ENCODE data around the gene OTOS.

The OTOS gene

DNA sequence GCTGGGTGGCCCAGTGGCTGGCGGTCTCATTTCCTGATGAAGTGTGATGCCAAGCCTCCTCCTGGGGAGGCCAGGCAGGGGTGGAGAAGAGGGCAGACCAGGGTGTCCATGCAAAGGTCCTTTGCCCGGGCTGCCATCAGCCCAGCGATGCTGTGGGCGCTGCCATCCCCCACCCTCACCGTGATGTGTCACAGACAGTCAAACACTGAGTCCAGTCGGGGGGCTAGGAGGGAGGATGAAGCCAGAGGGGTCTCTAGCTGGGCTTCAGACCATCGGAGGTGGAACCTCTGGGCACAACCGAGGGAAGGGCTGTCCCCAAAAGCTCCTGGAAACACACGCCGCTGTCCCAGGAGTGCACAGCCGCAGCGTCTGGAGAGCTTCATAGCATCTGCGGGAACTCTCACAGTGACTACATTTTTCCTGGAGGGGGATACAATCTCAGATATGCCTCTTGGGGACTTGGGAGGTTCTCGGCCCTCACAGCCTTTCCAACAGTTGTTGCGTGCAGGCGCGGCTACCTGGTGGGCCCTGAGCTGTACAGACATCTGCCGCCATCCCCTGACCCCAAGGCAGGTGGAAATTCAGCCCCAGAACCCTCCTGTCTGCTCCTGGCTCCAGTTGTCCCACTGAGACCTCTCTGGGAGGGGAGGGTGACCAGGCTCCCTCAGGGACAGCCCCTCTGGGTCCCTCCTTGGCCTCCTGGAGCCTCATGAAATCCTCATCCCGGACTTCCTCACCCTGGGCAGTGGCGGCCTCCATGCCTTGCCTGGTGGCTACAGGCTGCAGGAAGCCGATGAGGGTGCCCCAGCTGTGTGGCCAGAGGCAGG lies 26.5 kb upstream of the OTOS start:
- no peak for DNase-seq

GRCh38 chr2:240166191-240166590 lies 25.7 kb upstream of the OTOS start:
- no peak for DNase-seq

DNA sequence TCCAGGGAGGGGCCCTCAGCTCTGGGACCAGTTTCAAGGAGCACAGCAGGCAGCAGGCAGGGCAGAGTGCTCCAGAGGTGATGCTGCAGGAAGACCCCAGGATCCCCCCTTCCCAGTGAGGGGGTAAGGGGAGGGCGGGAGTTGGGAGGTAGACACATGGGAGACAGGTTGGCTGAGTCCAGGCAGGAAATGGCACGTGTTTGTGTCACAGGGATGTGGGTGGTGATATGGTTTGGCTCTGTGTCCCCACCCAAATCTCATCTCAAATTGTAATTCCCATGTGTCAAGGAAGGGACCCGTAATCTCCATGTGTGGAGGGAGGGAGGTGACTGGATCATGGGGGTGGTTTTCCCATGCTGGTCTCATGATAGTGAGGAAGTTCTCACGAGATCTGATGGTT lies 25.2 kb upstream of the OTOS start:
- no peak for DNase-seq

DNA sequence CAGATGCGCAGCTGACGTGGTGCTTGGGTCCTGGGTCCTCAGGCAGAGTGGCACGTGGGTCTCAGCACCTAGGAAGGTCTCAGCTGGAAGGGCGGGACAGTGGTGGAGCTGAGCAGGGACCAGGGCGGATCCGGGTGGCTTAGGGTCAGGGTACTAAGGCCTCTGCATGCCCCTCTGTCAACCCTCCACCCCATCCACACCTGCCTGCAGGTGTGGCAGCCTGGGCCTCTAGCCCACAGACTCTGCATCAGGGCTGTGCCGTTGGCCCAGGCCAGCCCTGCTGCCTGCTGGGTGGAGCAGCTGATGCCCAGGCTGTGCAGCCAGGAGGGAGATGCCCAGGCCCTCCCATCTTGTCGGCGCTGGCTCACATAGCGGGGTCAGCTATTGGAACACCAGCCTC lies 24.6 kb upstream of the OTOS start:
- no peak for DNase-seq

DNA sequence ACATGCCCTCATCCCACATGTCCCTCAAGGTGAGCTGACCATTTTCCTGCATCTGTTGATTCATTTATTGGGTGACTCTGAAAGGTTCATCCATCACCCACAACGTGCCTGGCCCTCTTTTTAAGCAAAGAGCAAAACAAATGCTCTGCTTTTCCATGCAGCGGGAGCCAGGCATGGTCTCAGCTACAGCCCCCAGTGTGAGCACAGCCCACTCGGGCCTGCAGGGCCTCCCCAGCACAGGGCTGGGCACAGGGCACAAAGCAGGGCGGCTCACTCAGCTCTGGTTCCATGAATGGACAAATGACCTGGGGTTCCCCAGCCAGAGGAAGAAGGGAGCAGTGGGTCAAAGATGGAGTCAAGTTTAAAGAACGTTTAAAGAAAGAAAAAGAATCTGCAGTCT lies 24.1 kb upstream of the OTOS start:
- no peak for DNase-seq

DNA sequence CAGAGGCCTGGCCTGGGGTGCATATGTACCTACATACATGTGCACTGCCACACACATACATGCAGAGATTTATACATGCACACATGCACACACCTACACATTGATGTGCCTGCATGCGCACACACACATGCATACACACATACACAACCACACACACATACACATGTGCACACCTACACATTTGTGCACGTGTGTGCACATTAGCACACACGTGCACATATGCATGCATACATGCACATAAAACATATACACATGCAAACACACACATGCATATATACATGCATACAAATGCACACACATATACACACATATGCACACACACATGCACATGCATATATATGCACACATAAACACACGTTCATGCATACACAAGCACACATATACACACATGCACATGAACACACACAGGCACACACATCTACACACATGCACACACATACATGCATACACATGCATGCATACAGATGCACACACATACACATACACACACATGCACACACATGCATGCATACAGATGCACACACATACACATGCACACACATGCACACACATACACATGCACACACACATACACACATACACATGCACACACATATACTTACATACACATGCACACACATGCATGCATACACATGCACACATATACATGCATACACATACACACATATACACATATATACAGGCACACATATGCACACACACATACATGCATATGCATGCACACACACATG lies 23.6 kb upstream of the OTOS start:
- DNase-seq, result no peak

DNA sequence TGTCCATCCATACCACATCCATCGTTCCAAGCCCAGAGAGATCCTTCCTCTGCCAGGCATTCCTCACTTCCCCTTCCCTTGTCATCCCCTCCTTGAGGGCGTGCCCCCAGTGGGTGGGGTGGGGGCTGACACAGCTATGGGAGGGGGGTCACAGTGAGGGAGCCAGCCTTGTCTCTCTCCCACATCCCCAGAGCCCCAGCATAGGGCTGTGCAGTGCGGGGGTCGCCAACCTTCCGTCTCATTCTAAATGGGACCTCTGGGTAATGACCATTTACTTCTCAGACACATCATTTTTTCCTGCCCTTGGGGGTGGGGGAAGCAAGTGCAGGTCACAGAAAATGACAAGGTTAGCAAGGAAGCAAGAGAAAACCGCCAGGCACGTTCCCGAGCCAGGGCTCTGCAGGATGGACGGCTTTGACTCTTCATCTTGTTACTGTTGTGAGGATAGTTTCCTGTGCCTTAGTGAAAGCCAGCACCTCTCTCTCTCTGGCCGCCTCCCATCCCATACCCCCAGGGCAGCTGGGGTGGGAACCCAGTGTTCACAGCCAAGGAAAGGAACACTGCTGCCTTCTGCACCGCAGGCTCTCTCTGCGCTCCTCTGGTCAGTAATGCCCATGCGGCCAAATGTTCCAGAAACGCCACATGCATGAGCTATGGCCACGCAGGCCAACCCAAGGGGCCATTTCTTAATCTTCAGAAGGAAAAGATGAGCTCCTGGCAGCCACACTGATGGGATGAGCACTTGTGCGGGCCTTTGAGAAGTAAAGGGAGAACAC lies 22.7 kb upstream of the OTOS start:
- DNase-seq, result no peak

- DNase-seq, result no peak
Measured at GRCh38 chr2:240162531-240162930, 22.1 kb upstream of the OTOS start.

DNA sequence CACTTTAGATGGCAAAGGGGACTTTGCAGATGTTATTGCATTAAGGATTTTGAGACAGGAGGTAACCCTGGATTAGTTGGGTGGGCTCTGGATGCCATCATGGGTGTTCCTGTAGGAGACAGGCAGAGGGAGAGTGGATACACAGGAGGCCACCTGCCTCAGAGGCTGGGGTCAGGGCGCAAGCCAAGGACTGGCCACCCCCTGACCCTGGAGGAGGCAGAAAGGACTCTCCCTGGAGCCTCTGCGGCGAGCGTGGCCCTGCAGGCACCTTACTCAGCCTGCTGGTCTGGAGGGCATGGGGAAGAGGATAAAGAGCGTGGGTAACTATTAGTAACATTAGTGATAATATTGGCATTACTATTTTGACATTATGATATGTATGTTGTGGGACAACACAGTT lies 21.6 kb upstream of the OTOS start:
- no peak for DNase-seq

DNA sequence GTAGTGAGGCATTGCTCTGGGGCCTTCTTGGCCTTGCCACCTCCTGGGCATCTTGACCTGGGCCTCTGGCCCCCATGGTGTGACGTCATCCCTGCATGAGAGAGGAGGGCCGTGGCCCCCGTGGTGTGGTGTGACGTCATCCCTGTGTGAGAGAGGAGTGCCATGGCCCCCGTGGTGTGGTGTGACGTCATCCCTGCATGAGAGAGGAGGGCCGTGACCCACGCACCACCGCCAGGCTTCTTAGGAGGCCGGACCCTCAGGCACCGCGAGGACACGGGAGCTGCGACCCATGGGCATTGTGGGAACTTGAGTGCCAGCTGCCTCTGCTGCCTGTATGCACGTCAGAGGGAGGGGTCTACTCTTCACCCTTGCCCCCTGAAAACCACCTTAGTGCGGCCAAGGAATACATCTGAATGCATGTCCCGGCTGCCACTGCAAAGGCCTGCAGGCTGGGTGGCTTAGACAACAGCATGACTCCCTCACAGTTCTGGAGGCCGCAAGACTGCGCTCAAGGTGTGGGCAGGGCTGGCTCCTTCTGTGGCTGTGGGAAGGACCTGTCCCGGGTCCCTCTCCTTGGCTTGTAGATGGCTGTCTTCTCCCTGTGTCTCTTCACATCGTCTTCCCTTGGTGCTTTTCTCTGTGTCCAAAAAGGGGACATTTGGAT lies 20.8 kb upstream of the OTOS start:
- no peak for DNase-seq

DNA sequence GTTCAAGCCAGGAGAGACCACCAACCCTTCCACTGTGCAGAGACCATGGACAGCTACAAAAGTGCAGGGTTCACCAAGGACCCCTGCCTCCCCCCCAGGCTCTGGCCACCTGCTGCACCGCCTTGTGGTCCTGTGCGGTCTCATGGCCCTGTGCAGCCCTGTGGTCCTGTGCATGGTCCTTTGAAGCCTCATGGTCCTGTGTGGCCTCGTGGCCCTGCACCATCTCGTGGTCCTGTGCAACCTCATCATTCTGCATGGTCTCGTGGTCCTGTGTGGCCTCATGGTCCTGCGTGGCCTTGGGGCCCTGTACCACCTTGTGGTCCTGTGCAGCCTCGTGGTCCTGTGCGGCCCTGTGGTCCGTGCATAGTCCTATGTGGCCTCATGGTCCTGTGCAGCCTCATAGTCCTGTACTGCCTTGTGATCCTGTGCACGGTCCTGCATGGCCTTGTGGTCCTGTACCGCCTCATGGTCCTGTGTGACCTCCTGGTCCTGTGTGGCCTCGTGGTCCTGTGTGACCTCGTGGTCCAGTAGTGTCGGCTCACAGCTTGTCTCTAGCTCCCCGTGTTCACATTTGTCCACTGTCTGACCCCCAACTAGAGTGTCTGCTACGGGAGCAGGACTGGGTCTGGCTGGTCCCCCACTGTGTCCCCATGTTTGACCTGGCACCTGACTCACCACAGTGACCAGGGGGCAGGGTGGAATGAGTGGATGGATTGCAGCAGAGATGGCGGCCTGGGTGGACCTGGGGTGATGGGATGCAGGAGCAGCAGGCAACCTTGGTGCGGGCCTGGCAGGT lies 20.0 kb upstream of the OTOS start:
- DNase-seq, result no peak

- no peak for DNase-seq
Measured at GRCh38 chr2:240159251-240159839, 18.9 kb upstream of the OTOS start.

DNA sequence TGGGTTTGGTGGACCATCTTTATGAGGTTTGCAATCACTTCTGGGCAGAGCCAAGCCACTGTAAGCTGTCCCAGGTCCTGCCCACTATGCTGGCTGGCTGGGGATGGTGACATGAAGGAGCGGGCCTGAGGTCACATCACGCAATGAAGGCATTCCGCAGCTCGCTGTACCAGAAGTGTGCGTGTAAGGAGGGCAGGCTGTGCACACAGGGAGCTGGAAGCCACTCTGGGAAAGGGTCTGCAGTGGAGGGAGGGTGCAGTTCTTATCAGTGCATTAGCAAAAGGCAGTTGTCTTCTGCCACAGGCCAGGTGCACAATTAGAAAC lies 16.7 kb upstream of the OTOS start:
- DNase-seq, result no peak

DNA sequence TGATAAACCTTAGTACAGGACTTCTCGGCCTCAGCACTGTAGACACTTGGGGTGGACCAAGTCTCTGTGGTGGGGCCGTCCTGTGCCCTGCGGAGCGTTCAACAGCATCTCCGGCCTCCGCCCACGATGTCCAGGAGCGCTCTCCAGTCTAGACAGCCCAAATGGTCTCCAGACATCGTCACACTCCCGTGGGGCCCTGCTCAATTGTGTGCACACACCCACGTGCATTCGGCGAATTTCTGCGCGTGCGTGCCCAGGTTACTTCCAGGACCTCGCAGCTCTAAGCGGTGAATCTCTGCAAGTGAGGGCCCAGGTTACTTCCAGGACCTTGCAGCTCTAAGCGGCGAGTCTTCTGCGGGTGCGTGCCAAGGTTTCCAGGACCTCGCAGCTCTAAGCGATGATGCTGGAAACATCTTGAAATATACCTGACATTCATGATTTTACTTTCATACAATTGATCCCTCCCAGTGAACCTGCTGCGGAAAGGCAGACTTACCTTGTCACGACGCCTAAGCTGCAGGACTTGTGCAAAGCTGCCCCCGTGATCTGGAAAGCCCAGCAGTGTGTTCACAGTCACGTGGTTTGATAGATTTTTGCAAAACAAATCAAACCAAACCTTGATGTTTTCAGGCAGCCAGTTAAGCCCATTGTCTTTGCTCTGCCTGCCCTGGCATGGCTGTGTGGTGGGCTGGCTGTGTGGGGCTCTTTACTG lies 16.1 kb upstream of the OTOS start:
- DNase-seq, result no peak

GRCh38 chr2:240155745-240156390 lies 15.4 kb upstream of the OTOS start:
- DNase-seq, result no peak

DNA sequence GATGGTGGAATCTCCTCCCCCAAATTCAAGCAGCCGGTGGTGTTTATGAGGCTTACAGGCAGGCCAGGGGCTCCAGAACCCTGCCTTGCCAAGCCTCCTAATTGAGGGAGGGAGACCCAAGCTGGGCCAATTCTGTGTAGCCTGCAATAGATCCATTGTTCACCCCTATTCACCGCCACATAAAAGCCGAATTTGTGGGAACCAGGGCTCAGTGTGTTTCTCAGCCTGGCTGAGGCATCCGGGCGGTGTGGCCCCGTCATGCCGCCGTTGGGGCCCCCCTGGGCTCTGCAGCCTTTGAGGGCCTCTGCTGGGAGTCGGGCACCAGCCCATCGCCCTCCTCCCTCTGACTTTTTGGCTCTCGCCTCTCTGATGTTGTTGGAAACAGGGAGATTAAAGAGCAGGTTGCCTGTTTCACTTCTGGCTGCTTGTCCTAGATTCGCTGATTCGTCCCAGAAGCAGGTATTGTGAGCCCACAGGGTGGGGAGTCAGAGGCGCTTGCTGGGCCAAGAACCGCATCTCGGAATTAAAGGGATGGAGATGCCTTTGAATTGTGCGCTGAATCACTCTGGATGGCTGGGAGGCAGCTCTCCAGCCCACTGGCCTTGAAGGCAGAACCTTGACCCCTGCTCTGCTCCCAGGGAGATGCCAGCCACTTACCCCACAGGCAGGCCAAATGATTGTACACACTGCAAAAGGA lies 14.7 kb upstream of the OTOS start:
- no peak for DNase-seq

- DNase-seq, result no peak
Measured at GRCh38 chr2:240154606-240155005, 14.1 kb upstream of the OTOS start.

DNA sequence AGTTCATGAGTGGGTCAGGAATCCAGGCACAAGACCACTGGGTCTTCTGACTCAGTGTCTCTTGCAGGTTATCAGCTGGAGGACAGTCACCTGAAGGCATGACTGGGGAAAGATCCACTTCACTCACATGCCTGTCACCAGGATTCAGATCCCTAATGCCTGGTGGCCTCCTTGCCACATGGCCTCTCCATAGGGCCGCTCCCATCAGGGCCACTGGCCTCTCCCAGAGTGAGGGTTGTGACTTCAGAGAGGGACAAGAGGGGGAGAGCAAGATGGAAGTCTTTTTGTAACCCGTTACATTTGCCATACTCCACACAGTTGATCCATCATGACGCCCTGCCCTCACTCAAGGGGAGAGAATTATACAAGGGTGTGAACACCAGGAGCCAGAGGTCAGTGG lies 13.0 kb upstream of the OTOS start:
- DNase-seq, result no peak

DNA sequence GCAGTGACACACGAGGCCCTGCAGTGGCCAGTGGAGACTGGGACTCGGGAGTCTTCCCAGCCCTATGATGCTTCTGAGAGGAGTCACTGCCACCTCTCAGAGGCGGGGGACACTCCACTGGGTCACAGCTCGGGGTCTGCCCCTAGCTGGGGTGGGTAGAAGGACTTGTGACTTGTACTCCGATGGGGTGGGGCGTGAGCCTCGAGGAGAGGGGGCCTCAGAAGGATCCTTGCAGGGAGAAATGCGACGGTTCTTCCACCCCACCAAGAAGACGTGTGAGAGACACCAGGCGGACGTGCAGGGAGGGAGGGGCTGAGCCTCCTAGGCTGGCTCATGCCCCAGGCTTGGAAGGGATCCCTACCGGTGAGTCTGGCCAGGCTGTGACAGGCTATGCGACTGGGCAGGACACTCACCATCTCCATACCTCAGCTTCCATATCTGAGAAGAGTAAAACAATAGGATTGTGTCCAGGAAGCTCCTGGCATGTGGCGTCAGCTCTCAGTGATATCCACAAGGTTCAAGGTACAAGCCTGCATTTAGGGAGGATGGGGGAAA lies 11.1 kb upstream of the OTOS start:
- no peak for DNase-seq
